Glomerular visceral epithelial cell (primary cell): ENCODE measurements around the gene LTB4R2.
"Not testable (repeated sequence)": the region's sequence is repeated elsewhere in the genome, so short reads cannot be mapped to it uniquely, and the experiment has no call there.

ENCODE experiments used
- DNase-seq: peaks from one replicate; pipeline ENCODE4 v3.0.0-alpha.2; 2016; ENCODE audit errors: extremely low spot score

The LTB4R2 gene

GRCh38 chr14:24339284-24340151 is 29.6 kb downstream of the LTB4R2 start, which contains the start of gene RIPK3:
Gene RIPK3, minus strand, starts transcription at chr14:24339991. Its CDS starts 165 bp downstream, at chr14:24339826.
- DNase-seq, result no peak

GRCh38 chr14:24340606-24341005 is 30.7 kb downstream of the LTB4R2 start:
- DNase-seq, result no peak

- DNase-seq, result no peak
These were observed 32.9 kb downstream of the LTB4R2 start for GRCh38 chr14:24342889-24343288.

DNA sequence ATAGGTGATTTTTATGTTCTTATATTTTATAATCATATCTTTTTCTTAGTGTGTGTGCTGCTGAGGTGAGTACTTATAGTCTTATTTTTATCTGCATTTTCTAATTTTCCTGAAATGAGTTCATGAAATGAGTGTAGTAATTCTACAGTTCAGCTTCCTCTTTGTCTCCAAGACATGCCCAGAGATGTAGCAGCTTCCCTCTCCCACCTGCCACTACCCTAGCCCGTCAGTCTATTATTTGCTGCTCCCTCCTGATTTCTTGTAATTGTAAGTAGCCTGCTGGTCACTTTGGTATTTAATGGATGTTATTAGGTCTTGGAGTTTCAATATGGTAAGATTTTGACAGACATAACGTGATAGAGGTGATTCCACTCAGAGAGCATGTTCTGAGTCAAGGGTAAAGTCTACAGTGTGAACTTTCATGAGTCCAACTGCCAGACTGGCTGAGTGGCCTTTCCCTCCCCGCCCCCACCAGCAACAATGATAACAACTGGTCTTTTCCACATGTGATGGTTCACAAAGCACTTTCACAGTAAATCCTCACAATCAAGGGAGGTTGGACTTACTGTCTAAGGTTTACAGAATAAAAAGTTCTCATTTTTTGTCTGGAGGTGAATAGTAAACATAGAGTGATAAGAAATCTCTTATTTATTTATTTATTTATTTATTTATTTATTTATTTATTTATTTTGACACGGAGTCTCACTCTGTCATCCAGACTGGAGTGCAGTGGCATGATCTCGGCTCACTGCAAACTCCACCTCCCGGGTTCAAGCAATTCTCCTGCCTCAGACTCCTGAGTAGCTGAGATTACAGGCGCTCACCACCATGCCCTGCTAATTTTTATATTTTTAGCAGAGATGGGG is 34.1 kb downstream of the LTB4R2 start:
- no peak for DNase-seq

DNA sequence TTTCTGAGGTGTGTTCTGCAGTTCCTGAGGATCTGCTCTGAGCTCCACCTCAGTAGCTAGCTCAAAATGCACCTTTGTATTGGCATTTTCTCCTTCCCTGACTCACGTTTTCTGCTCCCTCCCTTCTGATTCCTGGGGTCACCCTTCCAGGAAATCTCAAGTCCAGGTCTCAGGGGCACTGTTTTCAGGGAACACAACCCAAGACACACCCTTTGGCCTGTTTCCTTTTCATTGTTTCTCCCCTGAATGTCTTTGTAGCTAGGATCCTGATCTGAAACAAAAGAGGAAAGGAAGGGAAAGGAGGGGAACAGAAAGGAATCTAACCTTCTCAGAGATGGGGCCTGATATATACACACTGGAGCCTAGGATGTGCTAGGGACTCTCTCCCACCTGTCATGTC is 37.2 kb downstream of the LTB4R2 start:
- no peak for DNase-seq

DNA sequence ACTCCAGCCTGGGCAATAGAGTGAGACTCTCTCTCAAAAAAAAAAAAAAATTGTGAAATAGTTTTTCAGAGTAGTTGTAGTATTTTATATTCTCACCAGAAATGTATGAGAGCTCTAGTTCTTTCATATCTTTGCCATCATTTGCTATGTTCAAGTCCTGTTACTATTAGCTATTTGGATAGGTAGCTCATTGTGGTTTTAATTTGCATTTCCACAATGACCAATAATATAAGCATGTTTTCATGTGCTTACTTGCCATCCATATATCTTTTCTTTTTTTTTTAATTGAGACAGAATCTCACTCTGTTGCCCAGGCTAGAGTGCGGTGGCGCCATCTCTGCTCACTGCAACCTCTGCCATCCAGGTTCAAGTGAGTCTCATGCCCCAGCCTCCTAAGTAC is 38.2 kb downstream of the LTB4R2 start:
- DNase-seq, result no peak

- no peak for DNase-seq
These were observed 39.8 kb downstream of the LTB4R2 start for GRCh38 chr14:24349742-24350141.

- DNase-seq, result no peak
These were observed 41.6 kb downstream of the LTB4R2 start for GRCh38 chr14:24351517-24351916.

GRCh38 chr14:24353559-24354481 is 43.9 kb downstream of the LTB4R2 start:
- DNase-seq, result no peak

DNA sequence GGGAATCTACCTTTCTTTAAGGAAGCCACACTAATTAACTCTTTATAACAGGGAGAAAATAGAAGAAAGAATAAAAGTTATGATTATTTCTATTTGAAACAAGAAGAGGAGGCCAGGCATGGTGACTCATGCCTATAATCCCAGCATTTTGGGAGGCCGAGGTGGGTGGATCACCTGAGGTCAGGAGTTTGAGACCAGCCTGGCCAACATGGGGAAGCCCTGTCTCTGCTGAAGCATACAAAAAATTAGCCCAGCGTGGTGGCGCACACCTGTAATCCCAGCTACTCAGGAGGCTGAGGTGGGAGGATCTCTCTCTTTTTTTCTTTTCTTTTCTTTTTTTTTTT is 44.5 kb downstream of the LTB4R2 start:
- DNase-seq, result not testable (repeated sequence)

DNA sequence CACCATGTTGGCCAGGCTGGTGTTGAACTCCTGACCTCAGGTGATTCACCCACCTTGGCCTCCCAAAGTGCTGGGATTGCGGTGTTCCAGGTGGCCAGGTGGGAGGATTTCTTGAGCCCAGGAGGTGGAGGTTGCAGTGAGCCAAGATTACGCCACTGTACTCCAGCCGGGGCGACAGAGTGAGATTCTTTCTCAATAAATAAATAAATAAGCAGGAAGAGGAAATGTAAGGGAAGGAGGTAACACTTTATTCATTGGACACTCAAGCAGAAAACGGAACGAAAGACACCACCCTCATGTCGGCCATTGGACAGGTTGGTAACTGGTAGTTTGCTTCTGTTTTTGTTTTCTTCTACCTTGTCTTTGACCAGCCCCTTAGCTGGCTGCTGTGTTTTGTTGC is 45.1 kb downstream of the LTB4R2 start:
- DNase-seq, result no peak

- no peak for DNase-seq
These were observed 46.3 kb downstream of the LTB4R2 start for GRCh38 chr14:24356208-24356607.

GRCh38 chr14:24360281-24360680 is 50.3 kb downstream of the LTB4R2 start:
- no peak for DNase-seq

DNA sequence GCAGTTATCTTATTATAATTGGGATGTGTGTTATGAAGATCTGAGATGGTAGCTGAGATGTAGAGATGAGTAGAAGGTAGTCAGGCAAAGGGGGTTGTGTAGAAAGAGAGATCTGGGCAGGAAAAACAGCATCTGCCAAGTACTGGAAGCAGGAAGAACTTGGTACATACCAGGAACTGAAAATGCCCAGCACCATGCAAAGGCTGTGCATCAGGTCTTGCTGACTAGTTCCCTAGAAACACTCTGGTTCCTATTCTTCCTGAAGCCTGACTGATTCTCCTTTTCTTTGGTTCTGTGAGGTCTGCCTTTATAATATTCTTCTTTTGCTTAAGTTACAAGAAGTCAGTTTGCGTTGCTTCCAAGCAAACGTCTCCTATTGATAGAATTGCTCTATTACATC is 51.4 kb downstream of the LTB4R2 start:
- DNase-seq, result no peak
